Coronary artery (tissue), 2 donors: ENCODE measurements around the gene TPM2.
"Not testable (repeated sequence)": the region's sequence is repeated elsewhere in the genome, so short reads cannot be mapped to it uniquely, and the experiment has no call there.

ENCODE experiments used
- DNase-seq: peaks from one replicate; pipeline ENCODE4 v3.0.0-alpha.2; 2017; ENCODE audit warnings: low spot score
- H3K27ac ChIP-seq, 2 donors: fragments of 200-600 bp; sonication (generic); one replicate each; pipeline ENCODE4 v1.5.1; 2016 to 2019
- H3K4me3 ChIP-seq: fragments of 200-600 bp; sonication (generic); 2 replicates; pipeline ENCODE4 v1.5.1; 2016; ENCODE audit warnings: mild to moderate bottlenecking, moderate library complexity
- TF ChIP-seq, protein P1 (sequence below): fragments of 200-600 bp; sonication (generic); IDR thresholded peaks from one replicate; pipeline ENCODE4 v1.5.1; 2019; ENCODE audit warnings: antibody characterized with exemption

TPM2 gene

GRCh38 chr9:35649431-35650340 lies 40.0 kb downstream of the TPM2 start:
- Histone ChIP-seq H3K27ac (peak overlapping the region; percentile 5 to 77), H3K4me3 (peak overlapping the region; percentile 42)
- TF ChIP-seq, protein P1, sequence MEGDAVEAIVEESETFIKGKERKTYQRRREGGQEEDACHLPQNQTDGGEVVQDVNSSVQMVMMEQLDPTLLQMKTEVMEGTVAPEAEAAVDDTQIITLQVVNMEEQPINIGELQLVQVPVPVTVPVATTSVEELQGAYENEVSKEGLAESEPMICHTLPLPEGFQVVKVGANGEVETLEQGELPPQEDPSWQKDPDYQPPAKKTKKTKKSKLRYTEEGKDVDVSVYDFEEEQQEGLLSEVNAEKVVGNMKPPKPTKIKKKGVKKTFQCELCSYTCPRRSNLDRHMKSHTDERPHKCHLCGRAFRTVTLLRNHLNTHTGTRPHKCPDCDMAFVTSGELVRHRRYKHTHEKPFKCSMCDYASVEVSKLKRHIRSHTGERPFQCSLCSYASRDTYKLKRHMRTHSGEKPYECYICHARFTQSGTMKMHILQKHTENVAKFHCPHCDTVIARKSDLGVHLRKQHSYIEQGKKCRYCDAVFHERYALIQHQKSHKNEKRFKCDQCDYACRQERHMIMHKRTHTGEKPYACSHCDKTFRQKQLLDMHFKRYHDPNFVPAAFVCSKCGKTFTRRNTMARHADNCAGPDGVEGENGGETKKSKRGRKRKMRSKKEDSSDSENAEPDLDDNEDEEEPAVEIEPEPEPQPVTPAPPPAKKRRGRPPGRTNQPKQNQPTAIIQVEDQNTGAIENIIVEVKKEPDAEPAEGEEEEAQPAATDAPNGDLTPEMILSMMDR: no peak

GRCh38 chr9:35646533-35647265 lies 43.0 kb downstream of the TPM2 start:
- TF ChIP-seq, protein P1: peak; percentile 92
- H3K27ac ChIP-seq: peak overlapping the region; percentile 83 to 87
- DNase-seq: peak; percentile 93

More at GRCh38 chr9:35649431-35650340, 40.0 kb downstream of the TPM2 start:
- no peak for DNase-seq

DNA sequence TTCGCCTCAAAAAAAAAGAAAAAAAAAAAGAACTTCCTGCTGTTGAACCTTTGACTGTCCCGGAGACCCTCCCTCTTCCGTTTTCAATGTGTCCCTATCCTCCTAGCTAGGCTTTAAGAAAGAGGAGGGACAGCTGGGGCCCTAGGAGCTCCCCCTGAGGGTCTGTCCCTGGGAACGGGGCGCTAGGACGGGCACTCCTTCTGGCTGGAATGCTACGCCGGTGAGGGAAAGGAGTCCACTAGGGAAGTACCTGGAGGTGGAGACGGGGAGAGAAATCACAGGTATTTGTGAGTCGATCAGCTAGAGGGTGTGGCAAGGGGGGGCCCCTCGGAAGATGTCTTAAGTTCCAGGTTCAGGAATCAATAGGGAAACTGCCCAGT lies 43.6 kb downstream of the TPM2 start:
- TF ChIP-seq, protein P1: no peak
- peak overlapping the region; percentile 84 for H3K4me3 ChIP-seq
- DNase-seq: no peak
- peak overlapping the region; percentile 83 to 87 for H3K27ac ChIP-seq

More at GRCh38 chr9:35646533-35647265, 43.0 kb downstream of the TPM2 start:
- H3K4me3 ChIP-seq: peak overlapping the region; percentile 84

- H3K27ac ChIP-seq: peak overlapping the region in 1 of 2 donors; percentile 83
- not testable (repeated sequence) for DNase-seq
- H3K4me3 ChIP-seq: peak overlapping the region; percentile 84
Observed at GRCh38 chr9:35645736-35646135, 44.0 kb downstream of the TPM2 start.

GRCh38 chr9:35643046-35643445 lies 46.7 kb downstream of the TPM2 start:
- TF ChIP-seq, protein P1: no peak
- no peak for DNase-seq

GRCh38 chr9:35641478-35641877 lies 48.2 kb downstream of the TPM2 start:
- H3K4me3 ChIP-seq, DNase-seq, H3K27ac ChIP-seq: not testable (repeated sequence)

More at GRCh38 chr9:35643046-35643445, 46.7 kb downstream of the TPM2 start:
- no peak overlapping the region for H3K4me3 ChIP-seq
- H3K27ac ChIP-seq: no peak overlapping the region

DNA sequence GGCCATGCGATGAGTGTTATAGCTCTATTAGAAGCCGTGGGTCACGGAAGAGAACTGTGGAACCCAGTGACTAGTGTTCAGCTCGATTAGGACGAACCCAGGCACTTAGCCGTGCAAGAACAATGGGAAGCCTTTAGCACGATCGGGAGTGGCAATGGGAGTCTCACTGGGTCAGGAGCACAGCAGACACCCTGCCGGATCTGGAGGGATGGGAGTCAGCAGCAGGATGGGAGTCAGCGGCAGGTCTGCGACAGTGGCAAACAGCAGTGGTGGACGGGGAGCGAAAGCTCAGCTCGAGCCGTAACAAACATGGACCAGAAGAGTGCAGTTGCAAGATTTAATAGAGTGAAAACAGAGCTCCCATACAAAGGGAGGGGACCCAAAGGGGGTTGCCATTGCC lies 49.3 kb downstream of the TPM2 start:
- not testable (repeated sequence) for H3K27ac ChIP-seq, H3K4me3 ChIP-seq, DNase-seq

DNA sequence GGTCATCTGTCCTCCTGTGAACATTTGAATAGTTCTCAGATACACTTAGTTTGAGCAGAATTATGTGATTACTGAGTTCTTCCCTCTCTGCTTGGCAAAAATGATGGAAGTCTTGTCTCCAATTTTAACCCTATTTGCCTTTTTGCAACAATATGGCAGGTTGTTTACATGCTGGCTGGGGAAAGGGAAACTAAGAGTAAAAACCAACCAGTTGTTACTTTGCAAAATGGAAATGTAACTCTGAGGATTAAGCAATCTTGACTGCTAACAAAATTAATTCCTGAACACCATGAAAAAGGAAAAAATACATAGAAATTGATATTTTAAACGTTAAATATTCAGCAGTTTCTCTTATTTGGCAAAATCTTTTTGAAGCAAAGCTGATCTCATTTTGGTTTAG lies 50.1 kb downstream of the TPM2 start:
- no peak for DNase-seq
- Histone ChIP-seq H3K4me3 (no peak overlapping the region), H3K27ac (no peak overlapping the region)
- TF ChIP-seq, protein P1: no peak

DNA sequence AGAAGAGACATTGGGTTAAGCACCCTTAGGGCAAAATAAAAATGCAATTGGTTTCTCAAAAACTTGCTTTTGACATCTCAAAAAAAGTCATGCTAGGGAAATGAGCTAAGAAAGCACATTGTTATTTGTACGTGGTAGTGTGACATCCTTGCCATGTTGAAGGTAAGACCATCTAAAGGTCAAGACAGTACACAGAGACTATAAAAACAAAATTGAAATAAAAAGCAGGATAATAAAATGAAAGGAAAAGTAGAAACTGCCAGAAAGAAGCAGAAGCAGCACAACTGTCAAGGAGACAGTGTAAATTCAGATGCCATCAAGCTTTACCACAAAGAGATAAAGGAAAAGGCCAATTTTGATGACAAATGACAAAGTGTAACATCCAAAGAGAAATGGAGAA lies 50.5 kb downstream of the TPM2 start:
- DNase-seq, H3K4me3 ChIP-seq, H3K27ac ChIP-seq: not testable (repeated sequence)

DNA sequence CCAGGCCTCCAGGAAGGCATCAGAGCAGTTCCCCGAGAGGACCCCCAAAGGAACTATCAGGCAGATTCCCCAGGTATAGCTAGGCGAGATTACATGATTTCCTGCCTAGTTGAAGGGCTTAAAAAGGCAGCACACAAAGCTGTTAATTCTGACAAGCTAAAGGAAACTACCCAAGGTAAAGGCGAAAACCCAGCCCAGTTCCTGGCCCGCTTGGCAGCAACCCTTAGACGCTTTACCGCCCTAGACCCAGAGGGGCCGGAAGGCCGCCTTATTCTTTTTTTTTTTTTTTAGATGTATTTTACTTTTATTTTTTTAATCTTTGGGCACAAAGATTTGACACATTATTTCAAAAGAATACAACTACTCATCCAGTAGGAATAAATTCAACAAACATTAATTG lies 51.0 kb downstream of the TPM2 start:
- H3K4me3 ChIP-seq, DNase-seq, H3K27ac ChIP-seq: not testable (repeated sequence)

GRCh38 chr9:35637427-35637955 lies 52.2 kb downstream of the TPM2 start:
- DNase-seq, H3K4me3 ChIP-seq: not testable (repeated sequence)

DNA sequence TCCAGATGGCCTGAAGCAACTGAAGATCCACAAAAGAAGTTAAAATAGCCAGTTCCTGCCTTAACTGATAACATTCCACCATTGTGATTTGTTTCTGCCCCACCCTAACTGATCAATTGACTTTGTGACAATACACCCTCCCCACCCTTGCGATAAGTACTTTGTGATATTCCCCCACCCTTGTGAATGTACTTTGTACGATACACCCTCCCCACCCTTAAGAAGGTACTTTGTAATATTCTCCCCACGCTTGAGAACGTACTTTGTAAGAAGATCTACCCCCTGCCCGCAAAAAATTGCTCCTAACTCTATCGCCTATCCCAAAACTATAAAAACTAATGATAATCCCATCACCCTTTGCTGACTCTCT lies 52.9 kb downstream of the TPM2 start:
- H3K4me3 ChIP-seq, DNase-seq: not testable (repeated sequence)
- H3K27ac ChIP-seq: peak overlapping the region in 1 of 2 donors; percentile 60

More at GRCh38 chr9:35637427-35637955, 52.2 kb downstream of the TPM2 start:
- not testable (repeated sequence) for H3K27ac ChIP-seq
